ENCODE measurements around the gene PTPRB. TPM values are rescaled to one million over a fixed set of nuclear protein-coding genes. Genes with fewer than 3 reads are reported as not detected.

PTPRB gene
- total and polyA plus RNA-seq, 2 donors (not counting 1 experiment from before 2014, with no cell fraction given): 0.01 TPM; not detected in 1

DNA sequence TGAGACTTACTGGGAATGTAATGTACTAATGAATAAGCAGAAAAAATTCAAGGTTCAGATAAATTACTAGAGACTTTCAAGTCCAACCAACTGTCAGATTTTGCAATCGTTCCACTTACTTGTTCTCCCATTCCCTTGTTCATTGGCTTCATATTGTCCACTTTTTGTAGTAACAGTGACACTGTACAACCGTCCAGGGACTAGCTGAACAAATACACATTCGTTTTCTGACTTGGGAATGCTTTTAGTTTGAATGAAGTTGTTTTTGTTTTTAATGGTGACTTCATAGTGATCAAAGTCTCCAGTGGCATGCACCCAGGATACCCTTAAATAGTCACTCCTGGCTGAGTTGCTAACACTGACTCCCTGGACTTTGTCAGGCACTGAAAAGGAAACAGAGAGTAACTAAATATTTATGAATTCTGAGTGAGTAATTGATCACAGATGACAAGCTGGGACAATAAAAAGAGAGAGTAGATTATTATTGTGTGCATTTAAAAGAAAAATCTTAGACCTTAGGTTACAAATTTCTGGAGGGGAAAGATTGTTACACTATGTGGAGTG, 65.4 kb downstream of the PTPRB start:
- WGBS (ENCODE audit: insufficient coverage): no CpG with 5 or more reads among the region's 3 CpGs
- no peak for DNase-seq
- intact Hi-C loops (cut with micrococcal nuclease): no loop called here
- no peaks in the 10 kb centered on the region for H3K4me1 ChIP-seq (ENCODE audit: control insufficient read depth in 2 of 2, insufficient read depth in 2 of 2, low read length in 2 of 2)
- Mint-ChIP-seq H3K27ac (no peak overlapping the region), H3K4me1 (no peaks in the 10 kb centered on the region), H3K9me3 (ENCODE audit: insufficient read depth) (no peaks in the 10 kb centered on the region), H3K4me3 (no peak overlapping the region), H3K27me3 (no peaks in the 10 kb centered on the region)
- no peak overlapping the region for H3K4me3 ChIP-seq (ENCODE audit: control extremely low read depth in 1 of 5, extremely low read depth in 1 of 5, insufficient read depth in 1 of 5, low read depth in 2 of 5, low read length in 4 of 5)
- no peak for ATAC-seq (ENCODE audit: low read depth)
- ChIA-PET POLR2A (no interaction called here), CTCF (interaction anchor here (0.7 kb wide), 1 partner anchor 674 kb away, joined by 3 read pairs; no protein-coding TSS in a partner anchor)
- H3K79me2 ChIP-seq (ENCODE audit: control insufficient read depth, insufficient read depth, low read length): no peaks in the 10 kb centered on the region
- H2AFZ ChIP-seq (ENCODE audit: insufficient read depth, low read depth, low read length, poor library complexity, severe bottlenecking): no peak overlapping the region
- H3K27ac ChIP-seq (ENCODE audit: low read length in 2 of 2): no peak overlapping the region
- H3K4me2 ChIP-seq (replicated peaks; ENCODE audit: low read depth, low read length, poor library complexity, severe bottlenecking): no peak overlapping the region
- H3K9me3 ChIP-seq (ENCODE audit: control extremely low read depth in 1 of 3, control insufficient read depth in 2 of 3, insufficient read depth in 1 of 3, low read length in 2 of 3): no peaks in the 10 kb centered on the region
- H3K27me3 ChIP-seq (replicated peaks in 1 of 4; ENCODE audit: control extremely low read depth in 1 of 4, control insufficient read depth in 3 of 4, insufficient read depth in 4 of 4, low read length in 3 of 4): peaks cover 0 to 5% (median 0%) of the 10 kb centered on the region in 4 experiments
- H3K36me3 ChIP-seq (replicated peaks in 1 of 2; ENCODE audit: control extremely low read depth in 1 of 2, control insufficient read depth in 1 of 2, extremely low read depth in 1 of 2, insufficient read depth in 2 of 2, low read length in 1 of 2): no peaks in the 10 kb centered on the region
- H3K9ac ChIP-seq (ENCODE audit: low read length): no peak overlapping the region
- no peaks in the 10 kb centered on the region for H4K20me1 ChIP-seq (ENCODE audit: control insufficient read depth, insufficient read depth, low read length, poor library complexity, severe bottlenecking)
- no peak for TF ChIP-seq EZH2 (IDR thresholded peaks at IDR 0.05; ENCODE audit: borderline replicate concordance, insufficient read depth, low read depth, low read length, poor library complexity, severe bottlenecking)
- TF ChIP-seq CTCF (IDR thresholded peaks at IDR 0.05): no peak

DNA sequence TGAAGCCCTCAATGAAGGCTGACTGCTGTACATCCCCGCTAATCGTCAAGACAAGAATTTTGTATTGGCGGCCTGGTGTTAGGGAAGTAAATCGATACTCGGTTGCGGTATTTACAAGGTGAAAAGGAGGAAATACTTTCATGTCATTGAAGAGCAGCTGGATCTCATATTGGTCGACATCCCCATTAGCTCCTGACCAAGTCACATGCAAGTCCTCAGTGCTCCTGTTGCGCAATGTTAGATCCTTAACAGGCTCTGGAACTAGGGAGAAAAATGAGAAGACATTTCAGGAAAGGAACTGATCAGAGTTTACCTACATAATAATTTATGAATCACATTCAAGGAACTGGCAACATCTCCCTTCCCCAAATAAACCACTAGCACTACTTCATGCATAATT, 66.2 kb downstream of the PTPRB start:
- Mint-ChIP-seq H3K27ac (no peak overlapping the region), H3K4me3 (no peak overlapping the region), H3K27me3 (no peaks in the 10 kb centered on the region), H3K9me3 (ENCODE audit: insufficient read depth) (no peaks in the 10 kb centered on the region), H3K4me1 (no peaks in the 10 kb centered on the region)
- Histone ChIP-seq H3K79me2 (ENCODE audit: control insufficient read depth, insufficient read depth, low read length) (no peaks in the 10 kb centered on the region), H4K20me1 (ENCODE audit: control insufficient read depth, insufficient read depth, low read length, poor library complexity, severe bottlenecking) (no peaks in the 10 kb centered on the region), H3K27me3 (replicated peaks in 1 of 4; ENCODE audit: control extremely low read depth in 1 of 4, control insufficient read depth in 3 of 4, insufficient read depth in 4 of 4, low read length in 3 of 4) (peaks cover 0 to 5% (median 0%) of the 10 kb centered on the region in 4 experiments), H2AFZ (ENCODE audit: insufficient read depth, low read depth, low read length, poor library complexity, severe bottlenecking) (no peak overlapping the region), H3K4me3 (ENCODE audit: control extremely low read depth in 1 of 5, extremely low read depth in 1 of 5, insufficient read depth in 1 of 5, low read depth in 2 of 5, low read length in 4 of 5) (no peak overlapping the region), H3K27ac (ENCODE audit: low read length in 2 of 2) (no peak overlapping the region), H3K36me3 (replicated peaks in 1 of 2; ENCODE audit: control extremely low read depth in 1 of 2, control insufficient read depth in 1 of 2, extremely low read depth in 1 of 2, insufficient read depth in 2 of 2, low read length in 1 of 2) (no peaks in the 10 kb centered on the region), H3K4me2 (replicated peaks; ENCODE audit: low read depth, low read length, poor library complexity, severe bottlenecking) (no peak overlapping the region), H3K9ac (ENCODE audit: low read length) (no peak overlapping the region), H3K4me1 (ENCODE audit: control insufficient read depth in 2 of 2, insufficient read depth in 2 of 2, low read length in 2 of 2) (no peaks in the 10 kb centered on the region), H3K9me3 (ENCODE audit: control extremely low read depth in 1 of 3, control insufficient read depth in 2 of 3, insufficient read depth in 1 of 3, low read length in 2 of 3) (no peaks in the 10 kb centered on the region)
- ChIA-PET CTCF (no interaction called here), POLR2A (no interaction called here)
- WGBS (ENCODE audit: insufficient coverage): 98% methylated on average over 6 of the region's 8 CpGs
- ATAC-seq (ENCODE audit: low read depth) (no peak), DNase-seq (no peak)
- no peak for TF ChIP-seq CTCF (IDR thresholded peaks at IDR 0.05)
- TF ChIP-seq EZH2 (IDR thresholded peaks at IDR 0.05; ENCODE audit: borderline replicate concordance, insufficient read depth, low read depth, low read length, poor library complexity, severe bottlenecking): no peak
- intact Hi-C loops (cut with micrococcal nuclease): no loop called here
